Keratinocyte (primary cell): ENCODE measurements around the gene GDF9.

Source experiments
- EZH2 ChIP-seq: IDR thresholded peaks from one replicate; pipeline ENCODE4 v1.6.1; 2012; ENCODE audit warnings: inconsistent platforms, mild to moderate bottlenecking, low read length, moderate library complexity
- TF ChIP-seq, protein P1 (sequence below), 3 experiments: IDR thresholded peaks in 1 of 3; conservative IDR thresholded peaks in 1 of 3; optimal IDR thresholded peaks in 1 of 3; 2 replicates in 2 of 3; 3 replicates in 1 of 3; pipeline versions ENCODE3 to v1.5.1; 2011; ENCODE audit warnings: low read length in 3 of 3, mild to moderate bottlenecking in 3 of 3, moderate library complexity in 2 of 3, control low read depth in 1 of 3, inconsistent platforms in 1 of 3; ENCODE audit not compliant: insufficient read depth in 2 of 3; ENCODE audit errors: extremely low read depth in 1 of 3

DNA sequence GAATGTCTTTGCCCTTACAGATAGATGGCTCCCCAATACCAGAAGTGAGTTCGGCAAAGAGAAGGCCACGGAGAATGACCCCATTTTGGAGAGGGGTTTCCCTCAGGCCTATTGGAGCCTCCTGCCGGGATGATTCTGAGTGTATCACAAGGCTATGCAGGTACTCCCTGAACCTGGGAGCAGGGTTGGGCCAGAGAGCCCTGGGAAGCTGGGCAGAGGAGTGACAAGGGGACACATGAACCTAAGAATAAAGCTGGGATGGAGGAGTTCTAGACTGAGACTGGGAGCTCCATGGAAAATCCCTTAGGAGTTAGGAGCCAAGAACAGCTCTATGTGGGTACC is 7.6 kb upstream of the GDF9 start:
- TF ChIP-seq, protein P1, sequence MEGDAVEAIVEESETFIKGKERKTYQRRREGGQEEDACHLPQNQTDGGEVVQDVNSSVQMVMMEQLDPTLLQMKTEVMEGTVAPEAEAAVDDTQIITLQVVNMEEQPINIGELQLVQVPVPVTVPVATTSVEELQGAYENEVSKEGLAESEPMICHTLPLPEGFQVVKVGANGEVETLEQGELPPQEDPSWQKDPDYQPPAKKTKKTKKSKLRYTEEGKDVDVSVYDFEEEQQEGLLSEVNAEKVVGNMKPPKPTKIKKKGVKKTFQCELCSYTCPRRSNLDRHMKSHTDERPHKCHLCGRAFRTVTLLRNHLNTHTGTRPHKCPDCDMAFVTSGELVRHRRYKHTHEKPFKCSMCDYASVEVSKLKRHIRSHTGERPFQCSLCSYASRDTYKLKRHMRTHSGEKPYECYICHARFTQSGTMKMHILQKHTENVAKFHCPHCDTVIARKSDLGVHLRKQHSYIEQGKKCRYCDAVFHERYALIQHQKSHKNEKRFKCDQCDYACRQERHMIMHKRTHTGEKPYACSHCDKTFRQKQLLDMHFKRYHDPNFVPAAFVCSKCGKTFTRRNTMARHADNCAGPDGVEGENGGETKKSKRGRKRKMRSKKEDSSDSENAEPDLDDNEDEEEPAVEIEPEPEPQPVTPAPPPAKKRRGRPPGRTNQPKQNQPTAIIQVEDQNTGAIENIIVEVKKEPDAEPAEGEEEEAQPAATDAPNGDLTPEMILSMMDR (optimal IDR thresholded peaks at IDR 0.05 in 1 of 3, IDR thresholded peaks at IDR 0.05 in 1 of 3, conservative IDR thresholded peaks at IDR 0.05 in 1 of 3; ENCODE audit: extremely low read depth in 1 of 3, insufficient read depth in 2 of 3, low read length in 3 of 3) = no peak
- TF ChIP-seq EZH2 = no peak
